HG03520 (cell line): ENCODE data around the gene EFCAB14.
A peak's percentile ranks its signal among the peaks of the same experiment; 100 is the strongest.
"Not testable (repeated sequence)": the region's sequence is repeated elsewhere in the genome, so short reads cannot be mapped to it uniquely, and the experiment has no call there.

Source experiments
- ATAC-seq: cut with Tn5 transposase; IDR thresholded peaks from one replicate; pipeline ENCODE4 v1.9.1; 2021; ENCODE audit warnings: mild to moderate bottlenecking, moderate library complexity; ENCODE audit not compliant: unreplicated experiment

Gene EFCAB14

GRCh38 chr1:46687921-46688509 lies 30.9 kb downstream of the EFCAB14 start:
- no peak for ATAC-seq

GRCh38 chr1:46687093-46687659 lies 31.7 kb downstream of the EFCAB14 start:
- ATAC-seq = no peak

GRCh38 chr1:46686255-46686654 lies 32.7 kb downstream of the EFCAB14 start:
- no peak for ATAC-seq

DNA sequence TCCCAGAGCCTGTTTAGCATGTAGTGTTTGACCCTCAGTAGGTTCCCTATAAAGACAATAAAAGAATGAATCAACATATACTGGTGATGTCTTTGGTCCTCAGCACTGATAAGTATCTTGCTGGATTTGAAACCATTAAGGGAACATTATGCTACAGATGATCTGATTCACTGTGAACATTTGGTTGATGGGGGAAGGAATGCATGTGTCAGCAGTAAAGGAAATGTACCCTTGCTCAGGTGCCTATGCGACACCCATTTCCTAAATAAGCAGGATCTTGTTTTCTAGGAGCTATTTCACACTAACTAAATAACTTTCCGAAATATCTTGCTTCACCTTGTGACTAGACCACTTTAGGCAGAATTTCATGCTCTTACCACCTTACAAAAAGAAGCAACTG lies 34.2 kb downstream of the EFCAB14 start:
- ATAC-seq = no peak

DNA sequence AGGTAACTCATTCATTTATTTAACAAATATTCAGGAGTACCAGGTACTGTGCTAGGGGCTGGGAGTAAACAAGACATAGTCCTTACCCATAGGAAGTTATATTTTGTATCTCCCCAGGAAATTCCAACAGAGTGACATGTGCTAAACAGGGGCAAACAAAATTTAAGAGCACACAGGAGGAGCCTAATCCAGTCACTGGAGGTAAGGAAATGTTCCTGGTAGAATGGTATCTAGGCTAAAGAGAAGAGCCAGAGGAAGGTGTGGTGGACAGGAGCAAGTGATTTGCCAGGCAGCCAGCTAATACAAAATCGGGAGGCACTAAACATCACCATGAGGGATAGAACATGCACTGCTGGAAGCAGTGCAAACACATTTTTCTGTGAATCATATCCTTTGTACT lies 36.9 kb downstream of the EFCAB14 start:
- ATAC-seq = no peak

- ATAC-seq = no peak
Observed at GRCh38 chr1:46681333-46682034, 37.4 kb downstream of the EFCAB14 start.

DNA sequence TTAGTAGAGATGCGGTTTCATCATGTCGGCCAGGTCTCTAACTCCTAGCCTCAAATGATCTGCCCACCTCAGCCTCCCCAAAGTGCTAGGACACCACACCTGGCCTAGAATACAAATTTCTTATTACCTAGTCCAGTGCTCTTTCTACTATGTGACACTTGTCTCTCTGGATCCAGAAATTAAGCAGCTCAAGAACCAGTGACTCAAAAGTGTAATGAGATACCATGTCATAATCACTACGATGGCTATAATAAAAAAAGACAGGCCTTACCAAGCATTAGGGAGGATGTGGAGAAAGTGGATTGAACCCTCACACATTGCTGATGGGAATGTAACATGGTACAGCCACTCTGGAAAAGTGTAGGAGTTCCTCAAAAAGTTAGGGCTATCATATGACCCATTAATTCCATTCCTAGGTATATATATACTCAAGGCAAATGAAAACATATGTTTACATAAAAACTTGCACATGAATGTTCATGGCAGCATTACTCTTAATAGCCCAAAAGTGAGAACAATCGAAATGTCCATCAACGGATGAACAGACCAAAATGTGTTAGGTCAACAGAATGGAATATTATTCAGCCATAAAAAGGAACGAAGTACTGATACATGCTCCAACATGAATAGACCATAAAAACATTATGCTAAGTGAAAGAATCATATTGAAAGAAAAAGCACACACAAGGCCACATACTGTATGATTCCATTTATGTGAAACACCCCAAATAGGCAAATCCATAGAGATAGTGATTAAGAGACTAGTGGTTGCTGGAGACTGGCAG lies 38.9 kb downstream of the EFCAB14 start:
- ATAC-seq = no peak

- ATAC-seq = no peak
Observed at GRCh38 chr1:46677339-46677738, 41.6 kb downstream of the EFCAB14 start.

GRCh38 chr1:46676531-46676930 lies 42.4 kb downstream of the EFCAB14 start:
- ATAC-seq = no peak

- ATAC-seq = no peak
Observed at GRCh38 chr1:46675549-46676314, 43.2 kb downstream of the EFCAB14 start.

- no peak for ATAC-seq
Observed at GRCh38 chr1:46673749-46674182, 45.1 kb downstream of the EFCAB14 start.

DNA sequence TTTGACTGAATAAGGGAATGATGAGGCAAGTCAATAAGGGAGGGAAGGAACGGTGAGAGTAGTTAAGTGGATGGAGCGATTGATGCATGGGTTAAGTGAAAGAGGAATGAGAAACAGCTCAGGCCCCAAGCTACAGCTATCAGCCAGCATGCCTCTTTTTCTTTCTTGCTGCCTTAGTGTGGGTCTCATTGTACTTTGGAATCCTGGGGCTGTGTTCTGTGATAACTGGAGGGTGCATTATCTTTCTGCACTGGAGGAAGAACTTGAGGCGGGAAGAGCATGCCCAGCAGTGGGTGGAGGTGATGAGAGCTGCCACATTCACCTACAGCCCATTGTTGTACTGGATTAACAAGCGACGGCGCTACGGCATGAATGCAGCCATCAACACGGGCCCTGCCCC lies 46.2 kb downstream of the EFCAB14 start:
- ATAC-seq = no peak

DNA sequence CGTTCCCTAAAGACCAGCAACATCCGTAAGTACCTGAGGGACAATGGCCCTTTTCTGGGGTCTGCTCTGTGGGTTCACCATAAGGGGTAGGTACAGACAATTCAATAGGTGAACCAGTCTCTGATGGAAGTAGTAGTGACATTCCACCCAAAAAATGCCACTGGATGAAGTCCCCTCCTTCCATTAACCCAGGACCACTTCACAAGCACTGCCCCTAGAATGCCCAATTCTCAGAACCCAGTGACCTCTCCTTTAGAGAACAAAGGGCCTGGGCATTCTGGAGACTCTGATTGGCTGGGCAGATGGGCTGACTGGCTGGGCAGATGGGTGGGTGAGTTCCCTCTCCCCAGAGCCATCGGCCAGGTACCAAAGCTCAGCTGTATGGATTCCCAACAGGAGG lies 47.4 kb downstream of the EFCAB14 start, which contains the start of gene TEX38:
Gene TEX38, plus strand, starts transcription at position 301 of the 400 bp plus-strand sequence. Its CDS starts 81 bp downstream, at position 382.
- no peak for ATAC-seq

DNA sequence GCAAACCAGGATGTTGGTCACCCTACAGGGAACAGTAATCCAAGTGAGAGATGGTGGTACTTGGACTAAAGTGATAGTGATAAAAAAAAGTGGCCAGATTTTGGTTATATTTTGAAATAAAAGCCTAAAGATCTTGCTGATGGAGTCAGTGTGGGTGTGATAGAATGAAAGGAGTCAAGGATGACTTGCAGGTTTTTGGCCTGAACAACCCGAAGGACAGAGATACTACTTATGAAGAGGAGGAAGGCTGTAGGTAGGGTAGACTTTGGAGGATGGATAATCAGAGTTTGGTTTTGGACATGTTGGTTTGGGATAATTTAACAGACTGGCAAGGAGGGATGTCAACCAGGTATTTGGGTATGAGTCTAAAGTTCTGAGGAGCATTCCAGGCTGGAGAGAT lies 48.8 kb downstream of the EFCAB14 start:
- ATAC-seq = no peak

GRCh38 chr1:46667782-46668760 lies 50.8 kb downstream of the EFCAB14 start, which contains the start of gene ATPAF1:
Gene ATPAF1, minus strand, starts transcription at chr1:46668364. Its CDS starts 42 bp downstream, at chr1:46668322.
- ATAC-seq = peak; percentile 64

GRCh38 chr1:46665983-46666382 lies 52.9 kb downstream of the EFCAB14 start:
- ATAC-seq = no peak

DNA sequence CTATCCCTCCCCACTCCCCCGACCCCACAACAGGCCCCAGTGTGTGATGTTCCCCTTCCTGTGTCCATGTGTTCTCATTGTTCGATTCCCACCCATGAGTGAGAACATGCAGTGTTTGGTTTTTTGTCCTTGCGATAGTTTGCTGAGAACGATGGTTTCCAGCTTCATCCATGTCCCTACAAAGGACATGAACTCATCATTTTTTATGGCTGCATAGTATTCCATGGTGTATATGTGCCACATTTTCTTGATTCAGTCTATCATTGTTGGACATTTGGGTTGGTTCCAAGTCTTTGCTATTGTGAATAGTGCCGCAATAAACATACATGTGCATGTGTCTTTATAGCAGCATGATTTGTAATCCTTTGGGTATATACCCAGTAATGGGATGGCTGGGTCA lies 56.0 kb downstream of the EFCAB14 start:
- not testable (repeated sequence) for ATAC-seq

GRCh38 chr1:46660116-46660515 lies 58.8 kb downstream of the EFCAB14 start:
- not testable (repeated sequence) for ATAC-seq

- ATAC-seq = no peak
Observed at GRCh38 chr1:46659307-46659870, 59.5 kb downstream of the EFCAB14 start.
